Endothelial cell of umbilical vein (primary cell): ENCODE results near the gene SDC3. TPM values are rescaled to one million over a fixed set of nuclear protein-coding genes. Genes with fewer than 3 reads are reported as not detected.

Source experiments
- BruUV-seq: library from RNA; stranded (reverse); fragments of 400-500 nt; replicated peaks from 2 replicates; lab custom pipeline; 2021; lab: Mats Ljungman, UMichigan
- CTCF ChIA-PET: fragments of 300-600, 350-600 bp; sonication (Branson Sonifier 250); formaldehyde crosslinking; loops from one replicate; lab custom pipeline; 2021; ENCODE audit warnings: antibody characterized with exemption, inconsistent platforms; lab: Charles Lee
- POLR2A ChIA-PET: fragments of 300-600, 350-600 bp; sonication (Branson Sonifier 250); formaldehyde crosslinking; loops from one replicate; lab custom pipeline; 2021; ENCODE audit warnings: antibody characterized with exemption, inconsistent platforms; lab: Charles Lee
- DNase-seq: peaks from one replicate; pipeline ENCODE4 v3.0.0-alpha.2; 2011; ENCODE audit warnings: low read depth, low spot score
- FAIRE-seq: peaks from 2 replicates; lab custom pipeline; 2011; peaks lifted over from hg19 to GRCh38; lab: Jason Lieb, UNC
- H2AFZ ChIP-seq: 2 replicates; pipeline ENCODE4 v1.6.0; 2012; ENCODE audit warnings: low read depth, low read length, control low read depth, inconsistent platforms
- H3K27ac ChIP-seq: 2 replicates; pipeline ENCODE4 v1.5.1; 2011; ENCODE audit warnings: low read depth, mild to moderate bottlenecking, control low read depth, low read length, moderate library complexity; ENCODE audit not compliant: insufficient read depth
- H3K27me3 ChIP-seq, 2 experiments: 2 replicates each; pipeline versions ENCODE4 v1.6.0 to v1.6.1; 2011; ENCODE audit warnings: low read length in 2 of 2, mixed read lengths in 1 of 2; ENCODE audit not compliant: control insufficient read depth in 2 of 2, insufficient read depth in 2 of 2
- H3K36me3 ChIP-seq, 2 experiments: 2 replicates in 1 of 2; 3 replicates in 1 of 2; pipeline ENCODE4 v1.5.1; 2011; ENCODE audit warnings: low read length in 2 of 2, mild to moderate bottlenecking in 1 of 2, moderate library complexity in 1 of 2; ENCODE audit not compliant: control insufficient read depth in 2 of 2, insufficient read depth in 2 of 2; ENCODE audit errors: extremely low read depth in 1 of 2
- H3K4me1 ChIP-seq: 3 replicates; pipeline ENCODE4 v1.5.1; 2011; ENCODE audit warnings: mild to moderate bottlenecking, low read length; ENCODE audit not compliant: control insufficient read depth, insufficient read depth; ENCODE audit errors: extremely low read depth
- H3K4me2 ChIP-seq: 2 replicates; pipeline ENCODE4 v1.6.1; 2011; ENCODE audit warnings: low read length, control low read depth, mixed read lengths; ENCODE audit not compliant: insufficient read depth
- H3K4me3 ChIP-seq, 3 experiments: fragments of 200-600 bp in 1 of 3; sonication (generic), shearing (Covaris generic) in 1 of 3; replicated peaks in 1 of 3; 2 replicates each; pipeline ENCODE4 v1.5.1; 2011 to 2016; ENCODE audit warnings: control low read depth in 3 of 3, low read length in 3 of 3, mild to moderate bottlenecking in 2 of 3, inconsistent platforms in 1 of 3, low read depth in 1 of 3, moderate library complexity in 1 of 3; ENCODE audit not compliant: insufficient read depth in 1 of 3
- H3K79me2 ChIP-seq: 2 replicates; pipeline ENCODE4 v1.6.0; 2012; ENCODE audit warnings: low read length, inconsistent platforms; ENCODE audit not compliant: control insufficient read depth, insufficient read depth
- H3K9ac ChIP-seq: replicated peaks from 2 replicates; pipeline ENCODE3; 2011; ENCODE audit warnings: low read length, control low read depth; ENCODE audit not compliant: insufficient read depth; ENCODE audit errors: extremely low read depth
- H3K9me1 ChIP-seq: replicated peaks from 3 replicates; pipeline ENCODE4 v1.6.0; 2011; ENCODE audit warnings: mild to moderate bottlenecking, low read length; ENCODE audit not compliant: control insufficient read depth, insufficient read depth; ENCODE audit errors: extremely low read depth
- H3K9me3 ChIP-seq: replicated peaks from 2 replicates; pipeline ENCODE4 v1.5.1; 2012; ENCODE audit warnings: low read length, inconsistent platforms; ENCODE audit not compliant: control insufficient read depth, insufficient read depth
- H4K20me1 ChIP-seq: replicated peaks from 2 replicates; pipeline ENCODE3; 2011; ENCODE audit warnings: mild to moderate bottlenecking, low read length; ENCODE audit not compliant: control insufficient read depth, insufficient read depth; ENCODE audit errors: extremely low read depth
- GATA2 ChIP-seq: IDR thresholded peaks from 2 replicates; pipeline ENCODE4 v1.7.0; 2011; ENCODE audit warnings: low read depth, mild to moderate bottlenecking, moderate library complexity, mixed read lengths, low read length; ENCODE audit not compliant: insufficient read length, insufficient read depth
- MYC ChIP-seq: IDR thresholded peaks from one replicate; pipeline ENCODE4 v1.6.1; 2011; ENCODE audit warnings: mild to moderate bottlenecking, low read depth, low read length
- POLR2A ChIP-seq: IDR thresholded peaks from 2 replicates; pipeline ENCODE4 v1.6.1; 2012; ENCODE audit warnings: low read depth, mild to moderate bottlenecking, control low read depth, low read length
- POLR2AphosphoS5 ChIP-seq: IDR thresholded peaks from 2 replicates; pipeline ENCODE4 v1.6.1; 2012; ENCODE audit warnings: low read depth, mild to moderate bottlenecking, control low read depth, low read length, moderate library complexity; ENCODE audit not compliant: insufficient read depth
- dilution Hi-C: fragments of 300-500 bp; cut with MboI; formaldehyde crosslinking; loops from one replicate; pipeline ENCODE4 v1.15.0; 2019; ENCODE audit warnings: low sequenced_read_pairs; ENCODE audit not compliant: extremely low pct_ligation_motif_present
- intact Hi-C: fragments of 100-400 bp; cut with micrococcal nuclease; formaldehyde crosslinking; loops from one replicate; pipeline ENCODE4 v1.10.0; 2022
- polyA plus RNA-seq, 4 experiments: library from polyadenylated mRNA; depleted of rRNA in 3 of 4; stranded (reverse) in 3 of 4; unstranded in 1 of 4; fragments of >200 nt; gene quantifications; 2 replicates each; pipeline versions ENCODE4 v1.2.1 to v1.2.3, GENCODE V29; 2011 to 2012; ENCODE audit warnings: missing spikeins in 1 of 4
- total RNA-seq: library from RNA; stranded (reverse); gene quantifications from 2 replicates; pipeline ENCODE4 v1.2.3, GENCODE V29; 2021

Gene SDC3
- total and polyA plus RNA-seq, 2 donors (not counting 3 experiments of a cell fraction or from before 2014, with no cell fraction given): 7.1 to 25.9 TPM

DNA sequence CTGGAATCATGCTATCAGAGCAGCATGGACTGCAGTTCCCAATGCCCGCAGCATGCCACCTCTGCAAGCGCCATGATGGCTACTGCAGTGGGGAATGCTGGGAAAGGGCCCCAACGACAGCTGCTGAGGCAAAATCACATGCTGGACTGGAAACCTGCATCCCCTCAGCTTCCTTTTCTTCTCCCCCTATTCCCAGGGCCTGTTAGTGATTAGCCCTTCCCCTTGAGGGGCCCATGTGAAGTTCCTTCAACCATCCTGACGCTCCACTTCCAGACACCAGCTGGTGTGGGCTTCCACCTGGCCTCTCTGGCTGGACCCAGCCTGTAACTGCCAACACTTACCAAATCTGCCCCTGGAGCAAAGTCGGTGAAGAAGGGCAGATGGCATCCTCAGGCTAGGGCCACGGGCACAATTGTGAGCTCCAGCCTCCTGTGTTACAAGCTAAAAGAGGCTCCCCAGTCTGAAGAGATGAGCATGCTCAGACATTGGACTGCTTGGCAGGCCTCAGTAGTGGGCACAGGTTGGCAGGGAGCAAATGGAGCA, 22.1 kb upstream of the SDC3 start:
- Histone ChIP-seq H3K9me1 (no peaks in the 10 kb centered on the region), H3K4me3 (no peak overlapping the region), H3K36me3 (peaks cover 13 to 25% of the 10 kb centered on the region in 2 experiments), H3K9me3 (no peaks in the 10 kb centered on the region), H3K27ac (no peak overlapping the region), H3K4me2 (no peak overlapping the region), H3K79me2 (no peaks in the 10 kb centered on the region), H2AFZ (no peak overlapping the region), H3K27me3 (no peaks in the 10 kb centered on the region), H3K4me1 (no peaks in the 10 kb centered on the region), H4K20me1 (no peaks in the 10 kb centered on the region), H3K9ac (no peak overlapping the region)
- dilution Hi-C loops (no loop called here), intact Hi-C loops (no loop called here)
- no TSS peak for BruUV-seq
- ChIA-PET CTCF (interaction anchor here (1.6 to 8.2 kb wide), 2 partner anchors 11 to 129 kb away, joined by 7 to 73 read pairs; no protein-coding TSS in a partner anchor), POLR2A (no interaction called here)
- DNase-seq (no peak), FAIRE-seq (no peak)
- TF ChIP-seq MYC: no peak
- peak; percentile 21 for TF ChIP-seq POLR2AphosphoS5

GRCh38 chr1:30929944-30930525, 21.5 kb upstream of the SDC3 start:
- POLR2A ChIA-PET: no interaction called here
- H3K79me2 ChIP-seq: no peaks in the 10 kb centered on the region
- H3K4me2 ChIP-seq: no peak overlapping the region
- no peak overlapping the region for H3K27ac ChIP-seq
- no peak overlapping the region for H2AFZ ChIP-seq
- no TSS peak for BruUV-seq
- no peak overlapping the region for H3K9ac ChIP-seq
- H3K36me3 ChIP-seq: peaks cover 13 to 21% of the 10 kb centered on the region in 2 experiments
- intact Hi-C loops (loop anchor here (1.0 to 2.0 kb wide), 3 partner anchors 129 to 211 kb away; no protein-coding TSS in a partner anchor), dilution Hi-C loops (no loop called here)
- DNase-seq (no peak), FAIRE-seq (no peak)
- peak; percentile 23 for TF ChIP-seq POLR2A
- TF ChIP-seq GATA2: no peak
- no peaks in the 10 kb centered on the region for H3K4me1 ChIP-seq
- H3K27me3 ChIP-seq: no peaks in the 10 kb centered on the region
- H4K20me1 ChIP-seq: no peaks in the 10 kb centered on the region
- no peaks in the 10 kb centered on the region for H3K9me1 ChIP-seq
- no peaks in the 10 kb centered on the region for H3K9me3 ChIP-seq
- no peak overlapping the region for H3K4me3 ChIP-seq
- CTCF ChIA-PET: interaction anchor here (1.6 to 8.2 kb wide), 3 partner anchors 10 to 147 kb away, joined by 7 to 73 read pairs (median 13); no protein-coding TSS in a partner anchor
